Ovary (tissue), 3 donors: Measurements from ENCODE around the gene FAM161A.

ENCODE experiments used
- POLR2A ChIP-seq: fragments of 450-650 bp; IDR thresholded peaks from one replicate; pipeline ENCODE4 v1.6.1; 2017; ENCODE audit warnings: antibody characterized with exemption, mild to moderate bottlenecking, moderate library complexity
- TF ChIP-seq, protein P1 (sequence below), 3 donors: fragments of 450-650 bp in 2 of 3; fragments of 200-600 bp in 1 of 3; IDR thresholded peaks; one replicate each; pipeline versions ENCODE4 v1.5.1 to v1.8.0; 2016 to 2022; ENCODE audit warnings: antibody characterized with exemption in 3 of 3, mild to moderate bottlenecking in 1 of 3
- donor health status: DM: no; HTN: no; CAD: no.

DNA sequence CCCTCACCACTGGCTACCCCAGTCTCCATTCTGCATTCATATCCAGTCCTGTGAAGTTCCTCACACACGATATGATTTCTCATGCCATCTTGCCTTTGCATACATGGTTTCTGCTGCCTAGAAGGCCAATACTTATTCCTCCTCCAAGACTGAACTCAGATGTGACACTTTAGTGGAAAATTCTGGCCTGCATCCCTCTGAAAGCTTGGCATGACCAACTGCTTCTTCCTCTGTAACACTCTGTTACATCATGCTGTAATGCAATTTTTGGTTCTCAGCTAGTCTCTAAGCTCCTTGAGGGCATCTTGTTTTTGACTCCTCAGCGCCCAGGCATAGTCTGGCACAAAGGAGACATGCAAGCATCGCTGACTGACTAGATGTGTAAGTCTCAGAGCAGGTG is 12.6 kb downstream of the FAM161A start:
- TF ChIP-seq, protein P1, sequence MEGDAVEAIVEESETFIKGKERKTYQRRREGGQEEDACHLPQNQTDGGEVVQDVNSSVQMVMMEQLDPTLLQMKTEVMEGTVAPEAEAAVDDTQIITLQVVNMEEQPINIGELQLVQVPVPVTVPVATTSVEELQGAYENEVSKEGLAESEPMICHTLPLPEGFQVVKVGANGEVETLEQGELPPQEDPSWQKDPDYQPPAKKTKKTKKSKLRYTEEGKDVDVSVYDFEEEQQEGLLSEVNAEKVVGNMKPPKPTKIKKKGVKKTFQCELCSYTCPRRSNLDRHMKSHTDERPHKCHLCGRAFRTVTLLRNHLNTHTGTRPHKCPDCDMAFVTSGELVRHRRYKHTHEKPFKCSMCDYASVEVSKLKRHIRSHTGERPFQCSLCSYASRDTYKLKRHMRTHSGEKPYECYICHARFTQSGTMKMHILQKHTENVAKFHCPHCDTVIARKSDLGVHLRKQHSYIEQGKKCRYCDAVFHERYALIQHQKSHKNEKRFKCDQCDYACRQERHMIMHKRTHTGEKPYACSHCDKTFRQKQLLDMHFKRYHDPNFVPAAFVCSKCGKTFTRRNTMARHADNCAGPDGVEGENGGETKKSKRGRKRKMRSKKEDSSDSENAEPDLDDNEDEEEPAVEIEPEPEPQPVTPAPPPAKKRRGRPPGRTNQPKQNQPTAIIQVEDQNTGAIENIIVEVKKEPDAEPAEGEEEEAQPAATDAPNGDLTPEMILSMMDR (IDR thresholded peaks at IDR 0.05), result no peak
- TF ChIP-seq POLR2A, result no peak
